H9 (cell line): Measurements from ENCODE around the gene FHIT. TPM values are rescaled to one million over a fixed set of nuclear protein-coding genes. Genes with fewer than 3 reads are reported as not detected.

Experiments
- DNase-seq: peaks from one replicate; pipeline ENCODE4 v3.0.0-alpha.2; 2017
- H2AFZ ChIP-seq: one replicate; pipeline ENCODE4 v1.6.1; 2013; ENCODE audit warnings: mild to moderate bottlenecking, low read length, control low read depth, moderate library complexity
- H2AK5ac ChIP-seq: 2 replicates; pipeline ENCODE4 v1.6.1; 2013; ENCODE audit warnings: low read length, control low read depth, mixed read lengths; ENCODE audit not compliant: insufficient read length
- H2BK120ac ChIP-seq: one replicate; pipeline ENCODE4 v1.6.1; 2013; ENCODE audit warnings: low read depth, mild to moderate bottlenecking, low read length, control low read depth, inconsistent platforms; ENCODE audit not compliant: poor library complexity, severe bottlenecking
- H2BK12ac ChIP-seq: 2 replicates; pipeline ENCODE4 v1.6.1; 2013; ENCODE audit warnings: low read length, control low read depth, mixed read lengths, low read depth; ENCODE audit not compliant: insufficient read length
- H2BK15ac ChIP-seq: 2 replicates; pipeline ENCODE4 v1.6.1; 2013; ENCODE audit warnings: low read depth, low read length, control low read depth
- H2BK20ac ChIP-seq: one replicate; pipeline ENCODE4 v1.6.1; 2013; ENCODE audit warnings: low read depth, mild to moderate bottlenecking, low read length, control low read depth, inconsistent platforms; ENCODE audit not compliant: poor library complexity, severe bottlenecking
- H2BK5ac ChIP-seq: 2 replicates; pipeline ENCODE4 v1.6.1; 2013; ENCODE audit warnings: low read length, control low read depth, mixed read lengths; ENCODE audit not compliant: insufficient read length
- H3K14ac ChIP-seq: 2 replicates; pipeline ENCODE4 v1.6.1; 2013; ENCODE audit warnings: low read length, control low read depth; ENCODE audit not compliant: insufficient read depth
- H3K18ac ChIP-seq: 2 replicates; pipeline ENCODE4 v1.6.1; 2013; ENCODE audit warnings: low read depth, mild to moderate bottlenecking, mixed read lengths, low read length, control low read depth; ENCODE audit not compliant: insufficient read length
- H3K23ac ChIP-seq: 2 replicates; pipeline ENCODE4 v1.6.1; 2013; ENCODE audit warnings: low read length, control low read depth, mixed read lengths, low read depth; ENCODE audit not compliant: insufficient read length
- H3K23me2 ChIP-seq: 2 replicates; pipeline ENCODE4 v1.6.1; 2013; ENCODE audit warnings: low read depth, mild to moderate bottlenecking, mixed read lengths, low read length, control low read depth; ENCODE audit not compliant: insufficient read length, poor library complexity, severe bottlenecking
- H3K27ac ChIP-seq: 2 replicates; pipeline ENCODE4 v1.5.1; 2013; ENCODE audit warnings: low read length, control low read depth, mixed read lengths, low read depth; ENCODE audit not compliant: insufficient read length
- H3K27me3 ChIP-seq: 2 replicates; pipeline ENCODE4 v1.6.1; 2013; ENCODE audit warnings: low read length, control low read depth, inconsistent platforms; ENCODE audit not compliant: insufficient read depth
- H3K4ac ChIP-seq: 2 replicates; pipeline ENCODE4 v1.6.1; 2013; ENCODE audit warnings: low read depth, mild to moderate bottlenecking, control low read depth, inconsistent platforms, low read length, moderate library complexity
- H3K4me1 ChIP-seq: 2 replicates; pipeline ENCODE4 v1.6.1; 2013; ENCODE audit warnings: low read length, control low read depth, inconsistent platforms; ENCODE audit not compliant: insufficient read depth
- H3K4me2 ChIP-seq: 2 replicates; pipeline ENCODE4 v1.6.1; 2013; ENCODE audit warnings: low read length, control low read depth, mixed read lengths; ENCODE audit not compliant: insufficient read length, insufficient read depth
- H3K56ac ChIP-seq: 2 replicates; pipeline ENCODE4 v1.6.1; 2013; ENCODE audit warnings: low read depth, mild to moderate bottlenecking, mixed read lengths, low read length, control low read depth; ENCODE audit not compliant: insufficient read length
- H3K79me1 ChIP-seq: 2 replicates; pipeline ENCODE4 v1.6.1; 2013; ENCODE audit warnings: low read depth, mild to moderate bottlenecking, moderate library complexity, low read length, control low read depth, inconsistent platforms; ENCODE audit not compliant: insufficient read depth, poor library complexity, severe bottlenecking
- H3K79me2 ChIP-seq: 2 replicates; pipeline ENCODE4 v1.6.1; 2013; ENCODE audit warnings: low read length, control low read depth, inconsistent platforms; ENCODE audit not compliant: insufficient read depth
- H3K9ac ChIP-seq: 2 replicates; pipeline ENCODE4 v1.6.1; 2013; ENCODE audit warnings: low read length, control low read depth, mixed read lengths; ENCODE audit not compliant: insufficient read length; ENCODE audit errors: extremely low read depth
- H3K9me3 ChIP-seq: one replicate; pipeline ENCODE4 v1.6.1; 2013; ENCODE audit warnings: low read depth, low read length, inconsistent platforms; ENCODE audit not compliant: control insufficient read depth
- H3T11ph ChIP-seq: one replicate; pipeline ENCODE4 v1.6.1; 2013; ENCODE audit warnings: mild to moderate bottlenecking, low read length, control low read depth, inconsistent platforms
- H4K20me1 ChIP-seq: one replicate; pipeline ENCODE4 v1.6.1; 2013; ENCODE audit not compliant: control insufficient read depth, insufficient read length, insufficient read depth
- H4K5ac ChIP-seq: 2 replicates; pipeline ENCODE4 v1.6.1; 2013; ENCODE audit warnings: low read depth, mild to moderate bottlenecking, mixed read lengths, low read length, control low read depth; ENCODE audit not compliant: insufficient read length
- H4K8ac ChIP-seq: replicated peaks from 2 replicates; pipeline ENCODE4 v1.6.1; 2013; ENCODE audit warnings: low read length, control low read depth, mixed read lengths, low read depth; ENCODE audit not compliant: insufficient read length
- H4K91ac ChIP-seq: 2 replicates; pipeline ENCODE4 v1.6.1; 2013; ENCODE audit warnings: low read depth, mild to moderate bottlenecking, moderate library complexity, mixed read lengths, low read length, control low read depth; ENCODE audit not compliant: insufficient read length
- H3K27ac Mint-ChIP-seq, 3 experiments: 2 replicates in 2 of 3; 3 replicates in 1 of 3; pipeline ENCODE4 v1.8.0; 2020 to 2021; ENCODE audit warnings: mixed read lengths in 3 of 3, mild to moderate bottlenecking in 1 of 3, moderate library complexity in 1 of 3
- H3K27me3 Mint-ChIP-seq: 2 replicates; pipeline ENCODE4 v1.8.0; 2021; ENCODE audit warnings: low read depth, mild to moderate bottlenecking, moderate library complexity, mixed read lengths
- H3K36me3 Mint-ChIP-seq, 3 experiments: 2 replicates in 2 of 3; 3 replicates in 1 of 3; pipeline ENCODE4 v1.8.0; 2020 to 2021; ENCODE audit warnings: low read depth in 3 of 3, mixed read lengths in 3 of 3; ENCODE audit not compliant: insufficient read depth in 1 of 3
- H3K4me1 Mint-ChIP-seq, 2 experiments: 2 replicates each; pipeline ENCODE4 v1.8.0; 2020; ENCODE audit warnings: mixed read lengths in 2 of 2
- H3K4me3 Mint-ChIP-seq, 2 experiments: 2 replicates in 1 of 2; 3 replicates in 1 of 2; pipeline ENCODE4 v1.8.0; 2020 to 2021; ENCODE audit warnings: mild to moderate bottlenecking in 2 of 2, mixed read lengths in 2 of 2, moderate library complexity in 1 of 2
- H3K9me3 Mint-ChIP-seq, 2 experiments: 2 replicates in 1 of 2; 3 replicates in 1 of 2; pipeline ENCODE4 v1.8.0; 2020; ENCODE audit warnings: mild to moderate bottlenecking in 2 of 2, mixed read lengths in 2 of 2, moderate library complexity in 1 of 2
- CTCF ChIP-seq: fragments of 200-600 bp; sonication (generic); conservative IDR thresholded peaks from 3 replicates; pipeline ENCODE4 v1.8.0; 2021; ENCODE audit warnings: antibody characterized with exemption, mild to moderate bottlenecking
- total RNA-seq: library from RNA; stranded (reverse); gene quantifications from 2 replicates; pipeline ENCODE4 v1.2.1, GENCODE V29; 2021

Gene FHIT
- total RNA-seq, 1 experiment from 2014 or later = 3.0 TPM

- H3K9ac ChIP-seq = no peak overlapping the region
These were observed 1177.3 kb downstream of the FHIT start for GRCh38 chr3:60073942-60074341.

More at GRCh38 chr3:60073942-60074341, 1177.3 kb downstream of the FHIT start:
- Histone ChIP-seq H3K56ac (no peak overlapping the region), H4K5ac (no peak overlapping the region), H3K4me2 (no peak overlapping the region), H2BK120ac (no peak overlapping the region), H3K79me2 (no peaks in the 10 kb centered on the region; the same call in 1 of the 2 replicates), H2AK5ac (no peak overlapping the region), H2BK20ac (no peak overlapping the region), H2BK15ac (no peak overlapping the region), H4K91ac (no peak overlapping the region), H3K23ac (no peak overlapping the region), H3K4ac (no peak overlapping the region), H3K9me3 (no peaks in the 10 kb centered on the region), H2AFZ (no peak overlapping the region), H3T11ph (no peak overlapping the region), H2BK12ac (no peak overlapping the region), H3K79me1 (no peaks in the 10 kb centered on the region), H4K20me1 (no peaks in the 10 kb centered on the region), H4K8ac (no peak overlapping the region), H3K18ac (no peak overlapping the region), H3K4me1 (no peaks in the 10 kb centered on the region), H3K27me3 (no peaks in the 10 kb centered on the region), H3K14ac (no peak overlapping the region), H3K23me2 (no peaks in the 10 kb centered on the region), H3K27ac (no peak overlapping the region), H2BK5ac (no peak overlapping the region)
- TF ChIP-seq CTCF = no peak
- peaks cover 0 to 1% (median 0%) of the 10 kb centered on the region in 3 experiments; a peak in 1 of 7 replicates for H3K36me3 Mint-ChIP-seq
- no peak for DNase-seq
- H3K4me1 Mint-ChIP-seq = peaks cover 0 to 10% of the 10 kb centered on the region in 2 experiments; a peak in 2 of 4 replicates
- no peaks in the 10 kb centered on the region; the same call in 1 of the 2 replicates for H3K27me3 Mint-ChIP-seq
- no peak overlapping the region for H3K27ac Mint-ChIP-seq
- no peaks in the 10 kb centered on the region; a peak in 1 of 5 replicates for H3K9me3 Mint-ChIP-seq
- no peak overlapping the region for H3K4me3 Mint-ChIP-seq
